Measurements from ENCODE around the gene DLG2.

DNA sequence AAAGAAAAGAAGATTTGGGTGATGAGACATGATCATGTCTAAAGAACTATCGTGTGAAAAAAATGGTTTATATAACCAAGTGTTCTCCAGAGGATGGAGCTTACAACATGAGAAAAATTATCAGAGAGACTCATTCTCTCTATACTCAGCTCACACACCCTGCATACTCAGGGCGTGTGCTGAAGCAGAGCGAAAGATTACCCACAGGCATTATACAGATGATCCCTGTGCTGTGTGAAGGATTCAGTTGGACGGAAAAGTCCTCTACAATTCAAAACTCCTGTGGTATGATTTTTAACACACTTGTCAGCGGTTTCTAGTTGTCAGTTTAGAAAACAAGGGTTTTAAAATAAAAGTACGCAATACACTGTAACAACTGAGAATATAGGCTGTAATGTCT lies 267.3 kb downstream of the DLG2 start:
- TF ChIP-seq, protein P1, sequence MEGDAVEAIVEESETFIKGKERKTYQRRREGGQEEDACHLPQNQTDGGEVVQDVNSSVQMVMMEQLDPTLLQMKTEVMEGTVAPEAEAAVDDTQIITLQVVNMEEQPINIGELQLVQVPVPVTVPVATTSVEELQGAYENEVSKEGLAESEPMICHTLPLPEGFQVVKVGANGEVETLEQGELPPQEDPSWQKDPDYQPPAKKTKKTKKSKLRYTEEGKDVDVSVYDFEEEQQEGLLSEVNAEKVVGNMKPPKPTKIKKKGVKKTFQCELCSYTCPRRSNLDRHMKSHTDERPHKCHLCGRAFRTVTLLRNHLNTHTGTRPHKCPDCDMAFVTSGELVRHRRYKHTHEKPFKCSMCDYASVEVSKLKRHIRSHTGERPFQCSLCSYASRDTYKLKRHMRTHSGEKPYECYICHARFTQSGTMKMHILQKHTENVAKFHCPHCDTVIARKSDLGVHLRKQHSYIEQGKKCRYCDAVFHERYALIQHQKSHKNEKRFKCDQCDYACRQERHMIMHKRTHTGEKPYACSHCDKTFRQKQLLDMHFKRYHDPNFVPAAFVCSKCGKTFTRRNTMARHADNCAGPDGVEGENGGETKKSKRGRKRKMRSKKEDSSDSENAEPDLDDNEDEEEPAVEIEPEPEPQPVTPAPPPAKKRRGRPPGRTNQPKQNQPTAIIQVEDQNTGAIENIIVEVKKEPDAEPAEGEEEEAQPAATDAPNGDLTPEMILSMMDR (IDR thresholded peaks at IDR 0.05): no peak
- no peak for TF ChIP-seq POLR2A (IDR thresholded peaks at IDR 0.05)
- no peak for TF ChIP-seq POLR2AphosphoS5 (IDR thresholded peaks at IDR 0.05)
